HEK293 (cell line): ENCODE data around the gene WNT4.

ENCODE experiments used
- CTCF ChIA-PET: fragments of 350-600 bp; formaldehyde crosslinking; extraction: SDS; loops from one replicate; lab custom pipeline; 2021; ENCODE audit warnings: antibody characterized with exemption; lab: Yijun Ruan, JAX
- POLR2A ChIA-PET: fragments of 300-600 bp; formaldehyde crosslinking; extraction: SDS; loops from one replicate; lab custom pipeline; 2020; ENCODE audit warnings: antibody characterized with exemption, inconsistent platforms; lab: Yijun Ruan, JAX
- H3K27ac ChIP-seq: fragments of 200-500 bp; sonication (Bioruptor generic); 2 replicates; pipeline ENCODE4 v1.5.1; 2014; ENCODE audit warnings: low read depth, low read length, control low read depth, inconsistent platforms; ENCODE audit errors: extremely low read depth
- H3K36me3 ChIP-seq, 2 experiments: fragments of 200-500 bp in 1 of 2; sonication (Bioruptor generic) in 1 of 2; 1 replicate in 1 of 2; 2 replicates in 1 of 2; pipeline ENCODE4 v1.5.1; 2014 to 2017; ENCODE audit warnings: inconsistent platforms in 2 of 2, low read length in 2 of 2; ENCODE audit not compliant: control insufficient read depth in 2 of 2, insufficient read depth in 1 of 2
- H3K4me1 ChIP-seq: fragments of 200-500 bp; sonication (Bioruptor generic); 2 replicates; pipeline ENCODE4 v1.5.1; 2014; ENCODE audit warnings: mild to moderate bottlenecking, low read length, inconsistent platforms; ENCODE audit not compliant: control insufficient read depth, insufficient read depth
- H3K4me3 ChIP-seq: 2 replicates; pipeline ENCODE4 v1.5.1; 2011; ENCODE audit warnings: low read depth, mild to moderate bottlenecking, control low read depth, low read length, moderate library complexity
- H3K9me3 ChIP-seq: fragments of 200-500 bp; sonication (Bioruptor generic); 2 replicates; pipeline ENCODE4 v1.5.1; 2014; ENCODE audit warnings: low read depth, low read length, inconsistent platforms; ENCODE audit not compliant: control insufficient read depth, insufficient read depth
- CTCF ChIP-seq: fragments of 450-650 bp; formaldehyde crosslinking; IDR thresholded peaks from 2 replicates; pipeline ENCODE4 v1.5.1; 2016; ENCODE audit warnings: missing biosample characterization, missing genetic modification characterization
- PBX3 ChIP-seq: sonication (generic); formaldehyde crosslinking; IDR thresholded peaks from 2 replicates; pipeline ENCODE4 v1.8.1; 2022; ENCODE audit warnings: mild to moderate bottlenecking, moderate library complexity, missing genetic modification reagents
- SCRT1 ChIP-seq: fragments of 450-650 bp; formaldehyde crosslinking; IDR thresholded peaks from 2 replicates; pipeline ENCODE4 v1.5.1; 2016; ENCODE audit warnings: missing biosample characterization, missing genetic modification characterization, borderline replicate concordance
- SCRT2 ChIP-seq: fragments of 450-650 bp; formaldehyde crosslinking; IDR thresholded peaks from 2 replicates; pipeline ENCODE4 v1.5.1; 2016; ENCODE audit warnings: missing biosample characterization, missing genetic modification characterization
- TSHZ1 ChIP-seq: fragments of 450-650 bp; formaldehyde crosslinking; IDR thresholded peaks from 2 replicates; pipeline ENCODE4 v1.5.1; 2016; ENCODE audit warnings: missing biosample characterization, missing genetic modification characterization, borderline replicate concordance
- ZBTB7A ChIP-seq: fragments of 450-650 bp; formaldehyde crosslinking; IDR thresholded peaks from 2 replicates; pipeline ENCODE4 v1.5.1; 2016; ENCODE audit warnings: low read depth, missing biosample characterization, missing genetic modification characterization
- ZFP41 ChIP-seq: fragments of 450-650 bp; formaldehyde crosslinking; IDR thresholded peaks from 2 replicates; pipeline ENCODE4 v1.5.1; 2016; ENCODE audit warnings: missing biosample characterization, missing genetic modification characterization, borderline replicate concordance
- ZNF19 ChIP-seq: fragments of 450-650 bp; formaldehyde crosslinking; IDR thresholded peaks from 2 replicates; pipeline ENCODE4; 2016; ENCODE audit warnings: missing biosample characterization, missing genetic modification characterization, low read depth
- ZNF214 ChIP-seq: fragments of 450-650 bp; formaldehyde crosslinking; IDR thresholded peaks from 2 replicates; pipeline ENCODE4 v1.5.1; 2017; ENCODE audit warnings: missing biosample characterization, mild to moderate bottlenecking, missing genetic modification characterization, borderline replicate concordance
- ZNF221 ChIP-seq: fragments of 450-650 bp; formaldehyde crosslinking; IDR thresholded peaks from 2 replicates; pipeline ENCODE4 v1.5.1; 2017; ENCODE audit warnings: missing biosample characterization, missing genetic modification characterization, borderline replicate concordance
- ZNF274 ChIP-seq, 2 experiments: fragments of 200-500 bp in 1 of 2; fragments of 450-650 bp in 1 of 2; sonication (Bioruptor generic) in 1 of 2; formaldehyde crosslinking in 1 of 2; IDR thresholded peaks; 2 replicates each; pipeline versions ENCODE4 v1.5.1 to v1.6.1; 2014 to 2016; ENCODE audit warnings: borderline replicate concordance in 1 of 2, inconsistent platforms in 1 of 2, low read length in 1 of 2, missing biosample characterization in 1 of 2, missing genetic modification characterization in 1 of 2
- ZNF292 ChIP-seq: fragments of 450-650 bp; formaldehyde crosslinking; IDR thresholded peaks from 2 replicates; pipeline ENCODE4 v1.5.1; 2016; ENCODE audit warnings: low read depth, missing biosample characterization, missing genetic modification characterization, borderline replicate concordance
- ZNF391 ChIP-seq: fragments of 450-650 bp; formaldehyde crosslinking; IDR thresholded peaks from 2 replicates; pipeline ENCODE4 v1.5.1; 2016; ENCODE audit warnings: low read depth, missing biosample characterization, missing genetic modification characterization, borderline replicate concordance
- ZNF433 ChIP-seq: fragments of 450-650 bp; formaldehyde crosslinking; IDR thresholded peaks from 2 replicates; pipeline ENCODE4 v1.5.1; 2016; ENCODE audit warnings: missing biosample characterization, missing genetic modification characterization, low read depth
- ZNF501 ChIP-seq: fragments of 450-650 bp; formaldehyde crosslinking; IDR thresholded peaks from 2 replicates; pipeline ENCODE4 v1.5.1; 2016; ENCODE audit warnings: missing biosample characterization, missing genetic modification characterization
- ZNF555 ChIP-seq: fragments of 450-650 bp; formaldehyde crosslinking; conservative IDR thresholded peaks from 2 replicates; pipeline ENCODE4 v1.5.1; 2017; ENCODE audit warnings: missing biosample characterization, mild to moderate bottlenecking, missing genetic modification characterization, inconsistent platforms
- ZNF560 ChIP-seq: fragments of 450-650 bp; formaldehyde crosslinking; IDR thresholded peaks from 2 replicates; pipeline ENCODE4 v1.5.1; 2017; ENCODE audit warnings: missing biosample characterization, missing genetic modification characterization, borderline replicate concordance
- ZNF747 ChIP-seq: fragments of 450-650 bp; formaldehyde crosslinking; IDR thresholded peaks from 2 replicates; pipeline ENCODE4 v1.5.1; 2016; ENCODE audit warnings: missing biosample characterization, missing genetic modification characterization
- ZNF76 ChIP-seq: fragments of 450-650 bp; formaldehyde crosslinking; IDR thresholded peaks from 2 replicates; pipeline ENCODE4; 2016; ENCODE audit warnings: low read depth, missing biosample characterization, missing genetic modification characterization, borderline replicate concordance
- ZSCAN16 ChIP-seq: fragments of 450-650 bp; formaldehyde crosslinking; IDR thresholded peaks from 2 replicates; pipeline ENCODE4 v1.5.1; 2016; ENCODE audit warnings: missing biosample characterization, missing genetic modification characterization
- ZSCAN30 ChIP-seq: fragments of 450-650 bp; IDR thresholded peaks from 2 replicates; pipeline ENCODE4 v1.5.1; 2018; ENCODE audit warnings: missing biosample characterization, mild to moderate bottlenecking, missing genetic modification characterization, moderate library complexity
- ZSCAN4 ChIP-seq: fragments of 450-650 bp; formaldehyde crosslinking; IDR thresholded peaks from 2 replicates; pipeline ENCODE4 v1.5.1; 2017; ENCODE audit warnings: missing biosample characterization, missing genetic modification characterization

Gene WNT4

GRCh38 chr1:22089134-22089571 is 53.7 kb downstream of the WNT4 start (continued):
- no peak for TF ChIP-seq ZFP41 (tag by site-specific recombination)
- TF ChIP-seq ZNF274 (IDR thresholded peaks at IDR 0.05; ENCODE audit: low read length): no peak
- no peak for TF ChIP-seq ZNF274 (tag by site-specific recombination; IDR thresholded peaks at IDR 0.05; ENCODE audit: borderline replicate concordance)
- TF ChIP-seq ZNF433 (tag by site-specific recombination): no peak
- TF ChIP-seq ZNF555 (tag by site-specific recombination): no peak
- no peak for TF ChIP-seq TSHZ1 (tag by site-specific recombination)
- TF ChIP-seq, all 188 proteins: peak for 0

- Histone ChIP-seq H3K4me1 (no peaks in the 10 kb centered on the region; the same call in 1 of the 2 replicates), H3K36me3 (peaks cover 21 to 86% of the 10 kb centered on the region in 2 experiments), H3K4me3 (no peak overlapping the region), H3K9me3 (no peaks in the 10 kb centered on the region), H3K27ac (no peak overlapping the region)
- CTCF ChIA-PET: interaction anchor here (1.0 kb wide), 1 partner anchor 20 kb away, joined by 5 read pairs; no protein-coding TSS in a partner anchor
- POLR2A ChIA-PET: no interaction called here
- TF ChIP-seq ZBTB7A (tag by site-specific recombination) (no peak), SCRT2 (tag by site-specific recombination) (peak; percentile 88)
- TF ChIP-seq, all 188 proteins: peak for 1
Observed at GRCh38 chr1:22088331-22088730, 54.6 kb downstream of the WNT4 start.

GRCh38 chr1:22080191-22080590 is 62.7 kb downstream of the WNT4 start:
- ChIA-PET CTCF (no interaction called here), POLR2A (interaction anchor here (2.1 kb wide), 1 partner anchor 28 kb away, joined by 5 read pairs; the partner anchor contains the start of gene CDC42)
- H3K4me1 ChIP-seq: peaks cover 22% of the 10 kb centered on the region

GRCh38 chr1:22078133-22078532 is 64.8 kb downstream of the WNT4 start:
- Histone ChIP-seq H3K4me3 (no peak overlapping the region), H3K4me1 (peaks cover 27% of the 10 kb centered on the region), H3K9me3 (no peaks in the 10 kb centered on the region), H3K36me3 (peaks cover 8 to 60% of the 10 kb centered on the region in 2 experiments; a peak in 2 of 3 replicates), H3K27ac (no peak overlapping the region)
- ChIA-PET CTCF (interaction anchor here (0.6 kb wide), 1 partner anchor 428 kb away, joined by 3 read pairs; no protein-coding TSS in a partner anchor), POLR2A (interaction anchor here (0.7 kb wide), 1 partner anchor 53 kb away, joined by 7 read pairs; no protein-coding TSS in a partner anchor)
- no peak for TF ChIP-seq ZSCAN16
- TF ChIP-seq SCRT1: peak; percentile 54; the same call in 1 of the 2 replicates
- TF ChIP-seq PBX3 (CRISPR knock-in tag): no peak
- peak; percentile 82 for TF ChIP-seq SCRT2 (tag by site-specific recombination)
- TF ChIP-seq CTCF (tag by site-specific recombination): no peak
- no peak for TF ChIP-seq ZNF76 (tag by site-specific recombination)
- no peak for TF ChIP-seq ZNF19 (tag by site-specific recombination)
- TF ChIP-seq ZNF391 (tag by site-specific recombination): no peak
- TF ChIP-seq ZNF560: no peak
- no peak for TF ChIP-seq ZBTB7A (tag by site-specific recombination)

More at GRCh38 chr1:22080191-22080590, 62.7 kb downstream of the WNT4 start:
- no peak overlapping the region for H3K4me3 ChIP-seq
- no peak for TF ChIP-seq ZSCAN4 (tag by site-specific recombination)
- no peak for TF ChIP-seq ZNF214 (tag by site-specific recombination)
- no peak for TF ChIP-seq ZNF221 (tag by site-specific recombination)
- TF ChIP-seq ZSCAN30: no peak
- no peak for TF ChIP-seq ZNF501 (tag by site-specific recombination)
- TF ChIP-seq ZNF747: no peak
- no peak for TF ChIP-seq ZNF292 (tag by site-specific recombination)
- H3K27ac ChIP-seq: no peak overlapping the region
- H3K36me3 ChIP-seq: peaks cover 12 to 73% of the 10 kb centered on the region in 2 experiments; a peak in 2 of 3 replicates
- H3K9me3 ChIP-seq: no peaks in the 10 kb centered on the region
